Endothelial cell of umbilical vein (primary cell): ENCODE measurements around the gene LARGE1. TPM values are rescaled to one million over a fixed set of nuclear protein-coding genes. Genes with fewer than 3 reads are reported as not detected.

Experiments
- BruUV-seq: library from RNA; stranded (reverse); fragments of 400-500 nt; replicated peaks from 2 replicates; lab custom pipeline; 2021; lab: Mats Ljungman, UMichigan
- CTCF ChIA-PET: fragments of 300-600, 350-600 bp; sonication (Branson Sonifier 250); formaldehyde crosslinking; loops from one replicate; lab custom pipeline; 2021; ENCODE audit warnings: antibody characterized with exemption, inconsistent platforms; lab: Charles Lee
- POLR2A ChIA-PET: fragments of 300-600, 350-600 bp; sonication (Branson Sonifier 250); formaldehyde crosslinking; loops from one replicate; lab custom pipeline; 2021; ENCODE audit warnings: antibody characterized with exemption, inconsistent platforms; lab: Charles Lee
- DNase-seq: peaks from one replicate; pipeline ENCODE4 v3.0.0-alpha.2; 2011; ENCODE audit warnings: low read depth, low spot score
- FAIRE-seq: peaks from 2 replicates; lab custom pipeline; 2011; peaks lifted over from hg19 to GRCh38; lab: Jason Lieb, UNC
- H2AFZ ChIP-seq: 2 replicates; pipeline ENCODE4 v1.6.0; 2012; ENCODE audit warnings: low read depth, low read length, control low read depth, inconsistent platforms
- H3K27ac ChIP-seq: 2 replicates; pipeline ENCODE4 v1.5.1; 2011; ENCODE audit warnings: low read depth, mild to moderate bottlenecking, control low read depth, low read length, moderate library complexity; ENCODE audit not compliant: insufficient read depth
- H3K27me3 ChIP-seq, 2 experiments: 2 replicates each; pipeline versions ENCODE4 v1.6.0 to v1.6.1; 2011; ENCODE audit warnings: low read length in 2 of 2, mixed read lengths in 1 of 2; ENCODE audit not compliant: control insufficient read depth in 2 of 2, insufficient read depth in 2 of 2
- H3K36me3 ChIP-seq, 2 experiments: 2 replicates in 1 of 2; 3 replicates in 1 of 2; pipeline ENCODE4 v1.5.1; 2011; ENCODE audit warnings: low read length in 2 of 2, mild to moderate bottlenecking in 1 of 2, moderate library complexity in 1 of 2; ENCODE audit not compliant: control insufficient read depth in 2 of 2, insufficient read depth in 2 of 2; ENCODE audit errors: extremely low read depth in 1 of 2
- H3K4me1 ChIP-seq: 3 replicates; pipeline ENCODE4 v1.5.1; 2011; ENCODE audit warnings: mild to moderate bottlenecking, low read length; ENCODE audit not compliant: control insufficient read depth, insufficient read depth; ENCODE audit errors: extremely low read depth
- H3K4me2 ChIP-seq: 2 replicates; pipeline ENCODE4 v1.6.1; 2011; ENCODE audit warnings: low read length, control low read depth, mixed read lengths; ENCODE audit not compliant: insufficient read depth
- H3K4me3 ChIP-seq, 3 experiments: fragments of 200-600 bp in 1 of 3; sonication (generic), shearing (Covaris generic) in 1 of 3; replicated peaks in 1 of 3; 2 replicates each; pipeline ENCODE4 v1.5.1; 2011 to 2016; ENCODE audit warnings: control low read depth in 3 of 3, low read length in 3 of 3, mild to moderate bottlenecking in 2 of 3, inconsistent platforms in 1 of 3, low read depth in 1 of 3, moderate library complexity in 1 of 3; ENCODE audit not compliant: insufficient read depth in 1 of 3
- H3K79me2 ChIP-seq: 2 replicates; pipeline ENCODE4 v1.6.0; 2012; ENCODE audit warnings: low read length, inconsistent platforms; ENCODE audit not compliant: control insufficient read depth, insufficient read depth
- H3K9ac ChIP-seq: replicated peaks from 2 replicates; pipeline ENCODE3; 2011; ENCODE audit warnings: low read length, control low read depth; ENCODE audit not compliant: insufficient read depth; ENCODE audit errors: extremely low read depth
- H3K9me1 ChIP-seq: replicated peaks from 3 replicates; pipeline ENCODE4 v1.6.0; 2011; ENCODE audit warnings: mild to moderate bottlenecking, low read length; ENCODE audit not compliant: control insufficient read depth, insufficient read depth; ENCODE audit errors: extremely low read depth
- H3K9me3 ChIP-seq: replicated peaks from 2 replicates; pipeline ENCODE4 v1.5.1; 2012; ENCODE audit warnings: low read length, inconsistent platforms; ENCODE audit not compliant: control insufficient read depth, insufficient read depth
- H4K20me1 ChIP-seq: replicated peaks from 2 replicates; pipeline ENCODE3; 2011; ENCODE audit warnings: mild to moderate bottlenecking, low read length; ENCODE audit not compliant: control insufficient read depth, insufficient read depth; ENCODE audit errors: extremely low read depth
- CTCF ChIP-seq, 2 donors: IDR thresholded peaks; 1 replicate in 1 of 2; 2 replicates in 1 of 2; pipeline ENCODE4 v1.5.1; 2011; ENCODE audit warnings: low read length in 2 of 2, mild to moderate bottlenecking in 2 of 2, moderate library complexity in 2 of 2, control low read depth in 1 of 2, inconsistent platforms in 1 of 2, low read depth in 1 of 2; ENCODE audit not compliant: insufficient read depth in 1 of 2; ENCODE audit errors: extremely low read depth in 1 of 2
- EZH2 ChIP-seq: IDR thresholded peaks from 2 replicates; pipeline ENCODE4 v1.6.1; 2012; ENCODE audit warnings: borderline replicate concordance, low read depth, mild to moderate bottlenecking, moderate library complexity, low read length, inconsistent platforms; ENCODE audit not compliant: severe bottlenecking
- FOS ChIP-seq: IDR thresholded peaks from 2 replicates; pipeline ENCODE4 v1.6.1; 2011; ENCODE audit warnings: mild to moderate bottlenecking, low read length, moderate library complexity, borderline replicate concordance; ENCODE audit not compliant: insufficient read depth
- GATA2 ChIP-seq: IDR thresholded peaks from 2 replicates; pipeline ENCODE4 v1.7.0; 2011; ENCODE audit warnings: low read depth, mild to moderate bottlenecking, moderate library complexity, mixed read lengths, low read length; ENCODE audit not compliant: insufficient read length, insufficient read depth
- JUN ChIP-seq: IDR thresholded peaks from 2 replicates; pipeline ENCODE4 v1.6.1; 2011; ENCODE audit warnings: borderline replicate concordance, low read depth; ENCODE audit not compliant: insufficient read length, insufficient read depth
- MAX ChIP-seq: IDR thresholded peaks from 2 replicates; pipeline ENCODE4 v1.6.1; 2011; ENCODE audit not compliant: insufficient read depth, insufficient read length
- MYC ChIP-seq: IDR thresholded peaks from one replicate; pipeline ENCODE4 v1.6.1; 2011; ENCODE audit warnings: mild to moderate bottlenecking, low read depth, low read length
- POLR2A ChIP-seq: IDR thresholded peaks from 2 replicates; pipeline ENCODE4 v1.6.1; 2012; ENCODE audit warnings: low read depth, mild to moderate bottlenecking, control low read depth, low read length
- POLR2AphosphoS5 ChIP-seq: IDR thresholded peaks from 2 replicates; pipeline ENCODE4 v1.6.1; 2012; ENCODE audit warnings: low read depth, mild to moderate bottlenecking, control low read depth, low read length, moderate library complexity; ENCODE audit not compliant: insufficient read depth
- dilution Hi-C: fragments of 300-500 bp; cut with MboI; formaldehyde crosslinking; loops from one replicate; pipeline ENCODE4 v1.15.0; 2019; ENCODE audit warnings: low sequenced_read_pairs; ENCODE audit not compliant: extremely low pct_ligation_motif_present
- intact Hi-C: fragments of 100-400 bp; cut with micrococcal nuclease; formaldehyde crosslinking; loops from one replicate; pipeline ENCODE4 v1.10.0; 2022
- polyA plus RNA-seq, 4 experiments: library from polyadenylated mRNA; depleted of rRNA in 3 of 4; stranded (reverse) in 3 of 4; unstranded in 1 of 4; fragments of >200 nt; gene quantifications; 2 replicates each; pipeline versions ENCODE4 v1.2.1 to v1.2.3, GENCODE V29; 2011 to 2012; ENCODE audit warnings: missing spikeins in 1 of 4
- total RNA-seq: library from RNA; stranded (reverse); gene quantifications from 2 replicates; pipeline ENCODE4 v1.2.3, GENCODE V29; 2021

Gene LARGE1
- total and polyA plus RNA-seq, 2 donors (not counting 3 experiments of a cell fraction or from before 2014, with no cell fraction given): 0.95 to 4.4 TPM

- CTCF ChIA-PET: no interaction called here
- H3K79me2 ChIP-seq: no peaks in the 10 kb centered on the region
Measured at GRCh38 chr22:33401291-33401690, 519.0 kb downstream of the LARGE1 start.

More at GRCh38 chr22:33401291-33401690, 519.0 kb downstream of the LARGE1 start:
- H3K9ac ChIP-seq: no peak overlapping the region
- POLR2A ChIA-PET: no interaction called here
- H3K36me3 ChIP-seq: no peaks in the 10 kb centered on the region
- no peak overlapping the region for H3K27ac ChIP-seq
- H3K27me3 ChIP-seq: no peaks in the 10 kb centered on the region
- DNase-seq (no peak), FAIRE-seq (no peak)
- intact Hi-C loops: no loop called here
- TF ChIP-seq POLR2A (no peak), FOS (no peak), MYC (no peak), JUN (no peak), GATA2 (no peak), MAX (no peak), POLR2AphosphoS5 (no peak), CTCF (IDR thresholded peaks at IDR 0.05; ENCODE audit: extremely low read depth in 1 of 2, insufficient read depth in 1 of 2, low read depth in 1 of 2, low read length in 2 of 2) (no peak), EZH2 (no peak)
- no peaks in the 10 kb centered on the region for H3K4me1 ChIP-seq
- dilution Hi-C loops: no loop called here
- H3K4me3 ChIP-seq: no peak overlapping the region
- H2AFZ ChIP-seq: no peak overlapping the region
- no peaks in the 10 kb centered on the region for H4K20me1 ChIP-seq
- no peak overlapping the region for H3K4me2 ChIP-seq
- H3K9me3 ChIP-seq: peaks cover 7% of the 10 kb centered on the region
- no peaks in the 10 kb centered on the region for H3K9me1 ChIP-seq
- no TSS peak for BruUV-seq
